ENCODE data around the gene RAB31.

- no peak for TF ChIP-seq NFE2L1 (CRISPR knock-in tag; IDR thresholded peaks at IDR 0.05)
- TF ChIP-seq AFF4 (CRISPR knock-in tag; IDR thresholded peaks at IDR 0.05; ENCODE audit: borderline replicate concordance) = no peak
- no peak for TF ChIP-seq E2F1 (CRISPR knock-in tag; IDR thresholded peaks at IDR 0.05)
These were observed 30.3 kb downstream of the RAB31 start for GRCh38 chr18:9738266-9738969.

Measured in WTC11 (cell line).